IMR-90 (cell line): ENCODE measurements around the gene KIF18B. TPM values are rescaled to one million over a fixed set of nuclear protein-coding genes. Genes with fewer than 3 reads are reported as not detected.

ENCODE experiments used
- BHLHE40 ChIP-seq: fragments of 150-350 bp; IDR thresholded peaks from 2 replicates; pipeline ENCODE4 v1.6.1; 2016; ENCODE audit warnings: mild to moderate bottlenecking, low read depth, low read length
- RCOR1 ChIP-seq: IDR thresholded peaks from 2 replicates; pipeline ENCODE4 v1.6.1; 2012; ENCODE audit warnings: mild to moderate bottlenecking, low read length, improper control_type of control experiment; ENCODE audit not compliant: insufficient replicate concordance
- SMC3 ChIP-seq: fragments of 150-350 bp; IDR thresholded peaks from 2 replicates; pipeline ENCODE4 v1.6.1; 2016; ENCODE audit warnings: low read depth, mild to moderate bottlenecking, antibody characterized with exemption, low read length, moderate library complexity
- polyA plus RNA-seq, 3 experiments: library from polyadenylated mRNA; depleted of rRNA; stranded (reverse); fragments of >200 nt; gene quantifications; 2 replicates each; pipeline ENCODE4 v1.2.3, GENCODE V29; 2012; ENCODE audit warnings: low replicate concordance in 1 of 3
- total RNA-seq: library from RNA; depleted of rRNA; stranded (reverse); fragments of >200 nt; gene quantifications from 2 replicates; pipeline ENCODE4 v1.2.3, GENCODE V29; 2012

KIF18B gene
- total and polyA plus RNA-seq, 2 of the 4 experiments (the other 2 are of a cell fraction): 1.3 to 16.0 TPM

GRCh38 chr17:44911133-44912001 is 36.2 kb downstream of the KIF18B start (continued):
- no peak for TF ChIP-seq RCOR1
- TF ChIP-seq SMC3: no peak
- peak; percentile 6; the same call in 1 of the 2 replicates for TF ChIP-seq BHLHE40
